ENCODE measurements around the gene RNF38. TPM values are rescaled to one million over a fixed set of nuclear protein-coding genes. Genes with fewer than 3 reads are reported as not detected.

Gene RNF38
- total RNA-seq, 1 experiment from 2014 or later, result 18.6 TPM

- Mint-ChIP-seq H3K4me3 (ENCODE audit: unreplicated experiment) (no peak overlapping the region), H3K36me3 (ENCODE audit: insufficient read depth, unreplicated experiment) (no peaks in the 10 kb centered on the region), H3K9me3 (ENCODE audit: unreplicated experiment) (no peaks in the 10 kb centered on the region), H3K27ac (ENCODE audit: low read depth, unreplicated experiment) (no peak overlapping the region), H3K4me1 (ENCODE audit: insufficient read depth, unreplicated experiment) (peaks cover 10% of the 10 kb centered on the region), H3K27me3 (ENCODE audit: insufficient read depth, unreplicated experiment) (no peaks in the 10 kb centered on the region)
- intact Hi-C loops (cut with micrococcal nuclease), result no loop called here
- no TSS peak for BruUV-seq (replicated peaks)
- ChIA-PET CTCF (interaction anchor here (0.6 to 8.3 kb wide), 6 partner anchors 8 to 198 kb away, joined by 3 to 73 read pairs (median 4); no protein-coding TSS in a partner anchor), POLR2A (interaction anchor here (0.7 kb wide), 1 partner anchor 44 kb away, joined by 3 read pairs; no protein-coding TSS in a partner anchor)
- DNase-seq (ENCODE audit: unreplicated experiment), result no peak
- TF ChIP-seq CTCF (IDR thresholded peaks at IDR 0.05; ENCODE audit: unreplicated experiment), result no peak
Observed at GRCh38 chr9:36445800-36446361, 45.8 kb upstream of the RNF38 start.

- Mint-ChIP-seq H3K36me3 (ENCODE audit: insufficient read depth, unreplicated experiment) (no peaks in the 10 kb centered on the region), H3K27me3 (ENCODE audit: insufficient read depth, unreplicated experiment) (no peaks in the 10 kb centered on the region), H3K4me3 (ENCODE audit: unreplicated experiment) (no peak overlapping the region), H3K27ac (ENCODE audit: low read depth, unreplicated experiment) (no peak overlapping the region), H3K9me3 (ENCODE audit: unreplicated experiment) (no peaks in the 10 kb centered on the region), H3K4me1 (ENCODE audit: insufficient read depth, unreplicated experiment) (peaks cover 10% of the 10 kb centered on the region)
- BruUV-seq (replicated peaks), result no TSS peak
- no peak for DNase-seq (ENCODE audit: unreplicated experiment)
- ChIA-PET CTCF (interaction anchor here (0.6 to 8.3 kb wide), 5 partner anchors 12 to 111 kb away, joined by 3 to 73 read pairs (median 6); no protein-coding TSS in a partner anchor), POLR2A (no interaction called here)
- TF ChIP-seq CTCF (IDR thresholded peaks at IDR 0.05; ENCODE audit: unreplicated experiment), result no peak
- intact Hi-C loops (cut with micrococcal nuclease), result no loop called here
Observed at GRCh38 chr9:36444203-36444602, 44.1 kb upstream of the RNF38 start.

- no peak for TF ChIP-seq CTCF (IDR thresholded peaks at IDR 0.05; ENCODE audit: unreplicated experiment)
- Mint-ChIP-seq H3K9me3 (ENCODE audit: unreplicated experiment) (no peaks in the 10 kb centered on the region), H3K4me3 (ENCODE audit: unreplicated experiment) (no peak overlapping the region), H3K27ac (ENCODE audit: low read depth, unreplicated experiment) (no peak overlapping the region), H3K27me3 (ENCODE audit: insufficient read depth, unreplicated experiment) (no peaks in the 10 kb centered on the region), H3K4me1 (ENCODE audit: insufficient read depth, unreplicated experiment) (peaks cover 10% of the 10 kb centered on the region), H3K36me3 (ENCODE audit: insufficient read depth, unreplicated experiment) (no peaks in the 10 kb centered on the region)
- no peak for DNase-seq (ENCODE audit: unreplicated experiment)
- no TSS peak for BruUV-seq (replicated peaks)
- intact Hi-C loops (cut with micrococcal nuclease), result no loop called here
- CTCF ChIA-PET, result interaction anchor here (0.6 to 8.3 kb wide), 3 partner anchors 36 to 124 kb away, joined by 4 to 73 read pairs (median 6); no protein-coding TSS in a partner anchor
- POLR2A ChIA-PET, result no interaction called here
Observed at GRCh38 chr9:36443581-36443980, 43.5 kb upstream of the RNF38 start.

GRCh38 chr9:36442710-36443109 is 42.6 kb upstream of the RNF38 start:
- ChIA-PET CTCF (interaction anchor here (0.6 to 8.3 kb wide), 5 partner anchors 19 to 125 kb away, joined by 3 to 73 read pairs (median 3); no protein-coding TSS in a partner anchor), POLR2A (interaction anchor here (1.1 kb wide), 1 partner anchor 43 kb away, joined by 3 read pairs; the partner anchor contains the start of gene RNF38)
- no peaks in the 10 kb centered on the region for H3K36me3 Mint-ChIP-seq (ENCODE audit: insufficient read depth, unreplicated experiment)
- no peak overlapping the region for H3K4me3 Mint-ChIP-seq (ENCODE audit: unreplicated experiment)
- H3K27ac Mint-ChIP-seq (ENCODE audit: low read depth, unreplicated experiment), result no peak overlapping the region
- no peaks in the 10 kb centered on the region for H3K27me3 Mint-ChIP-seq (ENCODE audit: insufficient read depth, unreplicated experiment)
- no TSS peak for BruUV-seq (replicated peaks)
- intact Hi-C loops (cut with micrococcal nuclease), result no loop called here
- peaks cover 10% of the 10 kb centered on the region for H3K4me1 Mint-ChIP-seq (ENCODE audit: insufficient read depth, unreplicated experiment)
- H3K9me3 Mint-ChIP-seq (ENCODE audit: unreplicated experiment), result no peaks in the 10 kb centered on the region
- TF ChIP-seq CTCF (IDR thresholded peaks at IDR 0.05; ENCODE audit: unreplicated experiment), result no peak
- no peak for DNase-seq (ENCODE audit: unreplicated experiment)

All from MCF 10A (cell line).